Measurements from ENCODE around the gene CTCFL.

GRCh38 chr20:57478176-57478575 is 46.8 kb downstream of the CTCFL start:
- no peak for TF ChIP-seq MAFK (IDR thresholded peaks at IDR 0.05; ENCODE audit: low read depth, low read length)
- TF ChIP-seq ATF2 (IDR thresholded peaks at IDR 0.05; ENCODE audit: low read length): no peak
- no peak for TF ChIP-seq CTCF (IDR thresholded peaks at IDR 0.05; ENCODE audit: control extremely low read depth in 1 of 3, insufficient read depth in 1 of 3, low read depth in 1 of 3, low read length in 3 of 3)
- no peak for TF ChIP-seq POLR2A (IDR thresholded peaks at IDR 0.05; ENCODE audit: control extremely low read depth in 1 of 2, low read depth in 2 of 2, low read length in 2 of 2)
- TF ChIP-seq SP4 (IDR thresholded peaks at IDR 0.05; ENCODE audit: low read length): no peak
- no peak for TF ChIP-seq POLR2AphosphoS5 (IDR thresholded peaks at IDR 0.05; ENCODE audit: low read depth, low read length)
- no peak for TF ChIP-seq KDM5A (IDR thresholded peaks at IDR 0.05; ENCODE audit: low read length)
- TF ChIP-seq MAX (IDR thresholded peaks at IDR 0.05): no peak
- no peak for TF ChIP-seq USF2 (IDR thresholded peaks at IDR 0.05; ENCODE audit: low read length)

Measured in H1 (cell line).